GM23338 (cell line): Measurements from ENCODE around the gene RMC1. TPM values are rescaled to one million over a fixed set of nuclear protein-coding genes. Genes with fewer than 3 reads are reported as not detected.

ENCODE experiments used
- ATAC-seq: fragments of 200-7000 bp; cut with Tn5 transposase; 3 replicates; pipeline ENCODE4 v1.9.1; 2020
- DNase-seq: peaks from one replicate; pipeline ENCODE4 v3.0.0-alpha.2; 2015; ENCODE audit warnings: low spot score
- H2AFZ ChIP-seq: fragments of 200-600 bp; sonication (generic); 2 replicates; pipeline ENCODE4 v1.8.0; 2016; ENCODE audit warnings: antibody characterized with exemption, mild to moderate bottlenecking, moderate library complexity
- H3F3A ChIP-seq: fragments of 200-600 bp; sonication (generic); replicated peaks from 2 replicates; pipeline ENCODE4 v1.8.0; 2017; ENCODE audit warnings: antibody characterized with exemption, mixed run types, low read depth
- H3K27ac ChIP-seq: fragments of 200-600 bp; sonication (generic); 2 replicates; pipeline ENCODE4 v1.6.1; 2016; ENCODE audit warnings: low read depth
- H3K27me3 ChIP-seq: fragments of 200-600 bp; sonication (generic); 2 replicates; pipeline ENCODE4 v1.8.0; 2016; ENCODE audit warnings: mild to moderate bottlenecking, mixed run types, moderate library complexity; ENCODE audit not compliant: insufficient read depth
- H3K36me3 ChIP-seq: fragments of 200-600 bp; sonication (generic); 2 replicates; pipeline ENCODE4 v1.8.0; 2016; ENCODE audit warnings: mild to moderate bottlenecking; ENCODE audit not compliant: insufficient read depth
- H3K4me1 ChIP-seq: fragments of 200-600 bp; sonication (generic); 2 replicates; pipeline ENCODE4 v1.8.0; 2016; ENCODE audit warnings: mild to moderate bottlenecking, moderate library complexity; ENCODE audit not compliant: insufficient read depth
- H3K4me2 ChIP-seq: fragments of 200-600 bp; sonication (generic); 2 replicates; pipeline ENCODE4 v1.7.1; 2017; ENCODE audit warnings: mixed run types
- H3K4me3 ChIP-seq: fragments of 200-600 bp; sonication (generic); 2 replicates; pipeline ENCODE4 v1.6.1; 2016; ENCODE audit warnings: mixed run types
- H3K79me2 ChIP-seq: fragments of 200-600 bp; sonication (generic); replicated peaks from 2 replicates; pipeline ENCODE4 v1.8.0; 2017; ENCODE audit warnings: mild to moderate bottlenecking; ENCODE audit not compliant: insufficient read depth
- H3K9me2 ChIP-seq: fragments of 200-600 bp; sonication (generic); 2 replicates; pipeline ENCODE4 v1.8.0; 2017; ENCODE audit not compliant: insufficient read depth
- H4K20me1 ChIP-seq: fragments of 200-600 bp; sonication (generic); replicated peaks from 2 replicates; pipeline ENCODE4 v1.8.0; 2017; ENCODE audit warnings: mild to moderate bottlenecking; ENCODE audit not compliant: insufficient read depth
- H3K27ac Mint-ChIP-seq: 2 replicates; pipeline ENCODE4 v1.8.0; 2020; ENCODE audit warnings: inconsistent platforms, mild to moderate bottlenecking, moderate library complexity, mixed read lengths
- H3K27me3 Mint-ChIP-seq: 3 replicates; pipeline ENCODE4 v1.8.0; 2022; ENCODE audit warnings: low read depth, mild to moderate bottlenecking, moderate library complexity, mixed read lengths, inconsistent platforms; ENCODE audit not compliant: insufficient read depth, poor library complexity
- H3K36me3 Mint-ChIP-seq: 3 replicates; pipeline ENCODE4 v1.8.0; 2021; ENCODE audit warnings: low read depth, mild to moderate bottlenecking, inconsistent platforms, moderate library complexity, mixed read lengths
- H3K4me1 Mint-ChIP-seq: 3 replicates; pipeline ENCODE4 v1.8.0; 2020; ENCODE audit warnings: mild to moderate bottlenecking, inconsistent platforms, mixed read lengths
- H3K4me3 Mint-ChIP-seq: 3 replicates; pipeline ENCODE4 v1.8.0; 2021; ENCODE audit warnings: moderate library complexity, mild to moderate bottlenecking, inconsistent platforms, mixed read lengths
- H3K9me3 Mint-ChIP-seq: 3 replicates; pipeline ENCODE4 v1.8.0; 2020; ENCODE audit warnings: moderate library complexity, mild to moderate bottlenecking, inconsistent platforms, mixed read lengths
- CREB1 ChIP-seq: fragments of 250-450 bp; sonication (Bioruptor Pico); IDR thresholded peaks from 2 replicates; pipeline ENCODE4 v1.5.0; 2020; ENCODE audit warnings: low read depth, mild to moderate bottlenecking, moderate library complexity
- JUNB ChIP-seq: IDR thresholded peaks from one replicate; pipeline ENCODE4 v1.6.1; 2016; ENCODE audit warnings: antibody characterized with exemption; ENCODE audit not compliant: unreplicated experiment
- NANOG ChIP-seq: IDR thresholded peaks from 2 replicates; pipeline ENCODE4 v1.6.1; 2016; ENCODE audit warnings: antibody characterized with exemption, borderline replicate concordance
- ZNF114 ChIP-seq: fragments of 250-450 bp; sonication (Bioruptor Pico); IDR thresholded peaks from 2 replicates; pipeline ENCODE4 v1.5.0; 2020; ENCODE audit warnings: mild to moderate bottlenecking, moderate library complexity
- polyA plus RNA-seq: library from polyadenylated mRNA; unstranded; fragments of >200 nt; fragmentation: Nextera tagmentation; extraction: Ambion mirVana; gene quantifications from 2 replicates; pipeline ENCODE4 v1.2.1, GENCODE V29; 2016
- total RNA-seq: library from RNA; depleted of rRNA; stranded (reverse); fragments of >200 nt; shearing (Covaris generic); gene quantifications from 2 replicates; pipeline ENCODE4 v1.2.3, GENCODE V29; 2014
- TF ChIP-seq, protein P1 (sequence below): fragments of 250-450 bp; sonication (Bioruptor Pico); IDR thresholded peaks from 2 replicates; pipeline ENCODE4 v1.5.0; 2020; ENCODE audit warnings: mild to moderate bottlenecking, moderate library complexity
- TF ChIP-seq, protein P2 (sequence below), 2 experiments: fragments of 200-600 bp in 1 of 2; sonication (generic) in 1 of 2; conservative IDR thresholded peaks; 2 replicates each; pipeline versions ENCODE4 v1.5.1 to v1.6.1; 2016 to 2017; ENCODE audit warnings: antibody characterized with exemption in 2 of 2, low read depth in 2 of 2, mild to moderate bottlenecking in 2 of 2, moderate library complexity in 1 of 2
- TF ChIP-seq, protein P3 (sequence below): IDR thresholded peaks from 2 replicates; pipeline ENCODE4 v1.6.1; 2016; ENCODE audit warnings: antibody characterized with exemption
- TF ChIP-seq, protein P4 (sequence below): IDR thresholded peaks from one replicate; pipeline ENCODE4 v1.6.1; 2018; ENCODE audit warnings: antibody characterized with exemption; ENCODE audit not compliant: unreplicated experiment

The RMC1 gene
- total and polyA plus RNA-seq, 2 experiments from 2014 or later = 18.9 to 24.6 TPM

DNA sequence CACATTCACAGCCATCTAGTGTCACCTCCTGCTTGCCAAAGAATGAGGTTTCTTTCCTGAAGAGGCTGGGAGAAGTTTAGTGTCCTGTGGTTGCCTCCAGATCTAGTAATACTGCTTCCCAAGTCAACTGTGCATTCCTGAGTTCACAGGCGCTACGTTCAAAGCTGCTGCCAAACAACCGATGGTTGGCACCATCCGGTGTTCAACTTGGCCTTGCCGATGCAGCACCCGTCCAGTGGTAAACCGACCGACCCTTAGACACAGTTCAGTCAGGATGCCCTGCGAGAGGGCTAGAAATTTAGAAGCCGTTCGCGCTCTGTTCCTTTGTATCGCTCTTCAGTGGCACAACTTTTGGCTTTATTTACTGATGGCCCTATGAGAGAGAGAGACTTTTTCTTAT, 28.6 kb downstream of the RMC1 start (continued):
- TF ChIP-seq, protein P1, sequence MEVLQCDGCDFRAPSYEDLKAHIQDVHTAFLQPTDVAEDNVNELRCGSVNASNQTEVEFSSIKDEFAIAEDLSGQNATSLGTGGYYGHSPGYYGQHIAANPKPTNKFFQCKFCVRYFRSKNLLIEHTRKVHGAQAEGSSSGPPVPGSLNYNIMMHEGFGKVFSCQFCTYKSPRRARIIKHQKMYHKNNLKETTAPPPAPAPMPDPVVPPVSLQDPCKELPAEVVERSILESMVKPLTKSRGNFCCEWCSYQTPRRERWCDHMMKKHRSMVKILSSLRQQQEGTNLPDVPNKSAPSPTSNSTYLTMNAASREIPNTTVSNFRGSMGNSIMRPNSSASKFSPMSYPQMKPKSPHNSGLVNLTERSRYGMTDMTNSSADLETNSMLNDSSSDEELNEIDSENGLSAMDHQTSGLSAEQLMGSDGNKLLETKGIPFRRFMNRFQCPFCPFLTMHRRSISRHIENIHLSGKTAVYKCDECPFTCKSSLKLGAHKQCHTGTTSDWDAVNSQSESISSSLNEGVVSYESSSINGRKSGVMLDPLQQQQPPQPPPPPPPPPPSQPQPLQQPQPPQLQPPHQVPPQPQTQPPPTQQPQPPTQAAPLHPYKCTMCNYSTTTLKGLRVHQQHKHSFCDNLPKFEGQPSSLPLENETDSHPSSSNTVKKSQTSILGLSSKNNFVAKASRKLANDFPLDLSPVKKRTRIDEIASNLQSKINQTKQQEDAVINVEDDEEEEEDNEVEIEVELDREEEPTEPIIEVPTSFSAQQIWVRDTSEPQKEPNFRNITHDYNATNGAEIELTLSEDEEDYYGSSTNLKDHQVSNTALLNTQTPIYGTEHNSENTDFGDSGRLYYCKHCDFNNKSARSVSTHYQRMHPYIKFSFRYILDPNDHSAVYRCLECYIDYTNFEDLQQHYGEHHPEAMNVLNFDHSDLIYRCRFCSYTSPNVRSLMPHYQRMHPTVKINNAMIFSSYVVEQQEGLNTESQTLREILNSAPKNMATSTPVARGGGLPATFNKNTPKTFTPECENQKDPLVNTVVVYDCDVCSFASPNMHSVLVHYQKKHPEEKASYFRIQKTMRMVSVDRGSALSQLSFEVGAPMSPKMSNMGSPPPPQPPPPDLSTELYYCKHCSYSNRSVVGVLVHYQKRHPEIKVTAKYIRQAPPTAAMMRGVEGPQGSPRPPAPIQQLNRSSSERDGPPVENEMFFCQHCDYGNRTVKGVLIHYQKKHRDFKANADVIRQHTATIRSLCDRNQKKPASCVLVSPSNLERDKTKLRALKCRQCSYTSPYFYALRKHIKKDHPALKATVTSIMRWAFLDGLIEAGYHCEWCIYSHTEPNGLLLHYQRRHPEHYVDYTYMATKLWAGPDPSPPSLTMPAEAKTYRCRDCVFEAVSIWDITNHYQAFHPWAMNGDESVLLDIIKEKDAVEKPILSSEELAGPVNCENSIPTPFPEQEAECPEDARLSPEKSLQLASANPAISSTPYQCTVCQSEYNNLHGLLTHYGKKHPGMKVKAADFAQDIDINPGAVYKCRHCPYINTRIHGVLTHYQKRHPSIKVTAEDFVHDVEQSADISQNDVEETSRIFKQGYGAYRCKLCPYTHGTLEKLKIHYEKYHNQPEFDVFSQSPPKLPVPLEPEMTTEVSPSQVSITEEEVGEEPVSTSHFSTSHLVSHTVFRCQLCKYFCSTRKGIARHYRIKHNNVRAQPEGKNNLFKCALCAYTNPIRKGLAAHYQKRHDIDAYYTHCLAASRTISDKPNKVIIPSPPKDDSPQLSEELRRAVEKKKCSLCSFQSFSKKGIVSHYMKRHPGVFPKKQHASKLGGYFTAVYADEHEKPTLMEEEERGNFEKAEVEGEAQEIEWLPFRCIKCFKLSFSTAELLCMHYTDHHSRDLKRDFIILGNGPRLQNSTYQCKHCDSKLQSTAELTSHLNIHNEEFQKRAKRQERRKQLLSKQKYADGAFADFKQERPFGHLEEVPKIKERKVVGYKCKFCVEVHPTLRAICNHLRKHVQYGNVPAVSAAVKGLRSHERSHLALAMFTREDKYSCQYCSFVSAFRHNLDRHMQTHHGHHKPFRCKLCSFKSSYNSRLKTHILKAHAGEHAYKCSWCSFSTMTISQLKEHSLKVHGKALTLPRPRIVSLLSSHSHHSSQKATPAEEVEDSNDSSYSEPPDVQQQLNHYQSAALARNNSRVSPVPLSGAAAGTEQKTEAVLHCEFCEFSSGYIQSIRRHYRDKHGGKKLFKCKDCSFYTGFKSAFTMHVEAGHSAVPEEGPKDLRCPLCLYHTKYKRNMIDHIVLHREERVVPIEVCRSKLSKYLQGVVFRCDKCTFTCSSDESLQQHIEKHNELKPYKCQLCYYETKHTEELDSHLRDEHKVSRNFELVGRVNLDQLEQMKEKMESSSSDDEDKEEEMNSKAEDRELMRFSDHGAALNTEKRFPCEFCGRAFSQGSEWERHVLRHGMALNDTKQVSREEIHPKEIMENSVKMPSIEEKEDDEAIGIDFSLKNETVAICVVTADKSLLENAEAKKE (CRISPR knock-in tag) = no peak
- TF ChIP-seq, protein P2, sequence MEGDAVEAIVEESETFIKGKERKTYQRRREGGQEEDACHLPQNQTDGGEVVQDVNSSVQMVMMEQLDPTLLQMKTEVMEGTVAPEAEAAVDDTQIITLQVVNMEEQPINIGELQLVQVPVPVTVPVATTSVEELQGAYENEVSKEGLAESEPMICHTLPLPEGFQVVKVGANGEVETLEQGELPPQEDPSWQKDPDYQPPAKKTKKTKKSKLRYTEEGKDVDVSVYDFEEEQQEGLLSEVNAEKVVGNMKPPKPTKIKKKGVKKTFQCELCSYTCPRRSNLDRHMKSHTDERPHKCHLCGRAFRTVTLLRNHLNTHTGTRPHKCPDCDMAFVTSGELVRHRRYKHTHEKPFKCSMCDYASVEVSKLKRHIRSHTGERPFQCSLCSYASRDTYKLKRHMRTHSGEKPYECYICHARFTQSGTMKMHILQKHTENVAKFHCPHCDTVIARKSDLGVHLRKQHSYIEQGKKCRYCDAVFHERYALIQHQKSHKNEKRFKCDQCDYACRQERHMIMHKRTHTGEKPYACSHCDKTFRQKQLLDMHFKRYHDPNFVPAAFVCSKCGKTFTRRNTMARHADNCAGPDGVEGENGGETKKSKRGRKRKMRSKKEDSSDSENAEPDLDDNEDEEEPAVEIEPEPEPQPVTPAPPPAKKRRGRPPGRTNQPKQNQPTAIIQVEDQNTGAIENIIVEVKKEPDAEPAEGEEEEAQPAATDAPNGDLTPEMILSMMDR (conservative IDR thresholded peaks at IDR 0.05; ENCODE audit: low read depth in 2 of 2) = no peak
- TF ChIP-seq JUNB (no peak), ZNF114 (CRISPR knock-in tag) (no peak), NANOG (no peak)
- TF ChIP-seq, protein P3, sequence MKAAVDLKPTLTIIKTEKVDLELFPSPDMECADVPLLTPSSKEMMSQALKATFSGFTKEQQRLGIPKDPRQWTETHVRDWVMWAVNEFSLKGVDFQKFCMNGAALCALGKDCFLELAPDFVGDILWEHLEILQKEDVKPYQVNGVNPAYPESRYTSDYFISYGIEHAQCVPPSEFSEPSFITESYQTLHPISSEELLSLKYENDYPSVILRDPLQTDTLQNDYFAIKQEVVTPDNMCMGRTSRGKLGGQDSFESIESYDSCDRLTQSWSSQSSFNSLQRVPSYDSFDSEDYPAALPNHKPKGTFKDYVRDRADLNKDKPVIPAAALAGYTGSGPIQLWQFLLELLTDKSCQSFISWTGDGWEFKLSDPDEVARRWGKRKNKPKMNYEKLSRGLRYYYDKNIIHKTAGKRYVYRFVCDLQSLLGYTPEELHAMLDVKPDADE = no peak

DNA sequence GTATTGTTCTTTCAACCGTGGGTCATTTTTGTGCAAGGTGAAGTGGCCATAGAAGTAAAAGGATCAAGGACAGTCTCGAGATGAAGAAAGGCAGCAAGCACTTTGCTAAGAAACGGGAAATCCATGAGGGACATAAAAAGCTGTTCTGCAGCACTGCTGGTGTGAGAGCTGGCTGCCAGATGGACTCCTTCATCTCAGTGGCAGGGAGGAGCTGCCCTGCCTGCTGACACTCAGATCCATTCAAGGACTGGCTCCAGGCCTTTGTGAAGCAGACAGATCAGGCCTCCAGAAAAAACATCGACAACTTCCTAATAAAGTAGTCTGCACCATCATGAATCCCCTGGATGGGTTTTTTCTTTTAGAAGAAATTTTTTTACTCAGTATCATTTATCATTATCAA, 29.5 kb downstream of the RMC1 start:
- H3F3A ChIP-seq = peaks cover 14% of the 10 kb centered on the region; the same call in 1 of the 2 replicates
- no peaks in the 10 kb centered on the region for H3K4me1 ChIP-seq
- H3K27ac ChIP-seq = no peak overlapping the region
- H3K27me3 ChIP-seq = no peaks in the 10 kb centered on the region
- H3K4me3 ChIP-seq = no peak overlapping the region
- DNase-seq = no peak
- Mint-ChIP-seq H3K9me3 (no peaks in the 10 kb centered on the region), H3K4me1 (no peaks in the 10 kb centered on the region), H3K36me3 (peaks cover 85% of the 10 kb centered on the region), H3K4me3 (no peak overlapping the region), H3K27me3 (peaks cover 2% of the 10 kb centered on the region), H3K27ac (no peak overlapping the region)
- H3K36me3 ChIP-seq = peaks cover 74% of the 10 kb centered on the region
- no peak overlapping the region for H2AFZ ChIP-seq
- no peaks in the 10 kb centered on the region for H3K79me2 ChIP-seq
- no peak for ATAC-seq
- H4K20me1 ChIP-seq = peaks cover 6% of the 10 kb centered on the region; the same call in 1 of the 2 replicates
- H3K9me2 ChIP-seq = no peaks in the 10 kb centered on the region
- H3K4me2 ChIP-seq = no peak overlapping the region
- TF ChIP-seq, protein P4, sequence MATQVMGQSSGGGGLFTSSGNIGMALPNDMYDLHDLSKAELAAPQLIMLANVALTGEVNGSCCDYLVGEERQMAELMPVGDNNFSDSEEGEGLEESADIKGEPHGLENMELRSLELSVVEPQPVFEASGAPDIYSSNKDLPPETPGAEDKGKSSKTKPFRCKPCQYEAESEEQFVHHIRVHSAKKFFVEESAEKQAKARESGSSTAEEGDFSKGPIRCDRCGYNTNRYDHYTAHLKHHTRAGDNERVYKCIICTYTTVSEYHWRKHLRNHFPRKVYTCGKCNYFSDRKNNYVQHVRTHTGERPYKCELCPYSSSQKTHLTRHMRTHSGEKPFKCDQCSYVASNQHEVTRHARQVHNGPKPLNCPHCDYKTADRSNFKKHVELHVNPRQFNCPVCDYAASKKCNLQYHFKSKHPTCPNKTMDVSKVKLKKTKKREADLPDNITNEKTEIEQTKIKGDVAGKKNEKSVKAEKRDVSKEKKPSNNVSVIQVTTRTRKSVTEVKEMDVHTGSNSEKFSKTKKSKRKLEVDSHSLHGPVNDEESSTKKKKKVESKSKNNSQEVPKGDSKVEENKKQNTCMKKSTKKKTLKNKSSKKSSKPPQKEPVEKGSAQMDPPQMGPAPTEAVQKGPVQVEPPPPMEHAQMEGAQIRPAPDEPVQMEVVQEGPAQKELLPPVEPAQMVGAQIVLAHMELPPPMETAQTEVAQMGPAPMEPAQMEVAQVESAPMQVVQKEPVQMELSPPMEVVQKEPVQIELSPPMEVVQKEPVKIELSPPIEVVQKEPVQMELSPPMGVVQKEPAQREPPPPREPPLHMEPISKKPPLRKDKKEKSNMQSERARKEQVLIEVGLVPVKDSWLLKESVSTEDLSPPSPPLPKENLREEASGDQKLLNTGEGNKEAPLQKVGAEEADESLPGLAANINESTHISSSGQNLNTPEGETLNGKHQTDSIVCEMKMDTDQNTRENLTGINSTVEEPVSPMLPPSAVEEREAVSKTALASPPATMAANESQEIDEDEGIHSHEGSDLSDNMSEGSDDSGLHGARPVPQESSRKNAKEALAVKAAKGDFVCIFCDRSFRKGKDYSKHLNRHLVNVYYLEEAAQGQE = no peak
- TF ChIP-seq CREB1 (CRISPR knock-in tag) = no peak
- TF ChIP-seq, protein P3 = no peak
- TF ChIP-seq, protein P2 (conservative IDR thresholded peaks at IDR 0.05; ENCODE audit: low read depth in 2 of 2) = no peak
